H1 (cell line): ENCODE measurements around the gene KCNH4. TPM values are rescaled to one million over a fixed set of nuclear protein-coding genes. Genes with fewer than 3 reads are reported as not detected.

Source experiments
- BRCA1 ChIP-seq: IDR thresholded peaks from 2 replicates; pipeline ENCODE4 v1.6.1; 2012; ENCODE audit warnings: low read depth, low read length, improper control_type of control experiment
- EZH2 ChIP-seq: fragments of 200-600 bp; sonication (generic); IDR thresholded peaks from 2 replicates; pipeline ENCODE4 v1.7.1; 2012; ENCODE audit warnings: low read depth, mild to moderate bottlenecking, moderate library complexity, low read length, inconsistent platforms; ENCODE audit not compliant: severe bottlenecking
- GABPA ChIP-seq: IDR thresholded peaks from 2 replicates; pipeline ENCODE4 v1.6.1; 2011; ENCODE audit warnings: mild to moderate bottlenecking, low read length, moderate library complexity, borderline replicate concordance; ENCODE audit not compliant: insufficient read depth
- SP1 ChIP-seq: IDR thresholded peaks from 2 replicates; pipeline ENCODE4 v1.6.1; 2011; ENCODE audit warnings: low read depth, low read length
- SRF ChIP-seq: IDR thresholded peaks from 2 replicates; pipeline ENCODE4 v1.6.1; 2011; ENCODE audit warnings: mild to moderate bottlenecking, low read depth, low read length, moderate library complexity
- polyA plus RNA-seq, 7 experiments: library from polyadenylated mRNA; depleted of rRNA in 3 of 7; stranded (reverse) in 5 of 7; unstranded in 2 of 7; fragments of >200 nt in 5 of 7; fragments of 200-250 nt in 2 of 7; gene quantifications; 1 replicate in 5 of 7; 2 replicates in 1 of 7; 4 replicates in 1 of 7; pipeline versions ENCODE4 v1.2.1 to v1.2.3, GENCODE V29; 2011 to 2013; ENCODE audit warnings: missing spikeins in 2 of 7, mixed read lengths in 2 of 7
- total RNA-seq: library from RNA; stranded (reverse); fragmentation: NEBNext Ultra II Directional; extraction: Animal tissue kit (Norgen Biotek cat#: 25700); gene quantifications from 2 replicates; pipeline ENCODE4 v1.2.1, GENCODE V29; 2021
- TF ChIP-seq, protein P1 (sequence below): IDR thresholded peaks from 2 replicates; pipeline ENCODE4 v1.6.1; 2012; ENCODE audit warnings: low read length, inconsistent platforms

The KCNH4 gene
- total and polyA plus RNA-seq, 2 of the 8 experiments (the other 6 are each of a cell fraction or from before 2014, with no cell fraction given), result 0.44 to 0.47 TPM

DNA sequence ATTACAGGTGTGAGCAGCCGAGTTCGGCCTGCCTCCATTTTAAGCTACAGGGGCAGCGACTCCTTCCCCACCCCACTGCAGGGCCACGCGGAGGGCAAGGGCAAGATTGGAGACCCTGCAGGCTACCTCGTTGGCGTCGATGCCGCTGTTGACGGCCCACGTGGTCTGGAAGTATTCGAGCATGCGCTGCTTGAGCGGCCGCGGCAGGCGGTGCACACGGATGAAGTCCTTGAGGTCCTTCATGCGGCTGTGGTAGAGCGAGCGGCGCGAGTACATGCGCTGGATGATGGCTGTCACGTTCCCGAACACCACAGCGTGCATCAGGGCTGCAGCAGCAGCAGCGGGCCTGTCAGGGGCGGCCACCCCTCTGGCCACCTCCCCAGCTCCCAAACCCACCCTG is 11.6 kb downstream of the KCNH4 start (continued):
- TF ChIP-seq, protein P1, sequence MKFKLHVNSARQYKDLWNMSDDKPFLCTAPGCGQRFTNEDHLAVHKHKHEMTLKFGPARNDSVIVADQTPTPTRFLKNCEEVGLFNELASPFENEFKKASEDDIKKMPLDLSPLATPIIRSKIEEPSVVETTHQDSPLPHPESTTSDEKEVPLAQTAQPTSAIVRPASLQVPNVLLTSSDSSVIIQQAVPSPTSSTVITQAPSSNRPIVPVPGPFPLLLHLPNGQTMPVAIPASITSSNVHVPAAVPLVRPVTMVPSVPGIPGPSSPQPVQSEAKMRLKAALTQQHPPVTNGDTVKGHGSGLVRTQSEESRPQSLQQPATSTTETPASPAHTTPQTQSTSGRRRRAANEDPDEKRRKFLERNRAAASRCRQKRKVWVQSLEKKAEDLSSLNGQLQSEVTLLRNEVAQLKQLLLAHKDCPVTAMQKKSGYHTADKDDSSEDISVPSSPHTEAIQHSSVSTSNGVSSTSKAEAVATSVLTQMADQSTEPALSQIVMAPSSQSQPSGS, result no peak
- TF ChIP-seq SP1 (no peak), SRF (no peak), EZH2 (no peak), GABPA (no peak), BRCA1 (no peak)
